Measurements from ENCODE around the gene LANCL2.
A peak's percentile ranks its signal among the peaks of the same experiment; 100 is the strongest.
"Not testable (repeated sequence)": the region's sequence is repeated elsewhere in the genome, so short reads cannot be mapped to it uniquely, and the experiment has no call there.

Gene LANCL2, protein sequence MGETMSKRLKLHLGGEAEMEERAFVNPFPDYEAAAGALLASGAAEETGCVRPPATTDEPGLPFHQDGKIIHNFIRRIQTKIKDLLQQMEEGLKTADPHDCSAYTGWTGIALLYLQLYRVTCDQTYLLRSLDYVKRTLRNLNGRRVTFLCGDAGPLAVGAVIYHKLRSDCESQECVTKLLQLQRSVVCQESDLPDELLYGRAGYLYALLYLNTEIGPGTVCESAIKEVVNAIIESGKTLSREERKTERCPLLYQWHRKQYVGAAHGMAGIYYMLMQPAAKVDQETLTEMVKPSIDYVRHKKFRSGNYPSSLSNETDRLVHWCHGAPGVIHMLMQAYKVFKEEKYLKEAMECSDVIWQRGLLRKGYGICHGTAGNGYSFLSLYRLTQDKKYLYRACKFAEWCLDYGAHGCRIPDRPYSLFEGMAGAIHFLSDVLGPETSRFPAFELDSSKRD

DNA sequence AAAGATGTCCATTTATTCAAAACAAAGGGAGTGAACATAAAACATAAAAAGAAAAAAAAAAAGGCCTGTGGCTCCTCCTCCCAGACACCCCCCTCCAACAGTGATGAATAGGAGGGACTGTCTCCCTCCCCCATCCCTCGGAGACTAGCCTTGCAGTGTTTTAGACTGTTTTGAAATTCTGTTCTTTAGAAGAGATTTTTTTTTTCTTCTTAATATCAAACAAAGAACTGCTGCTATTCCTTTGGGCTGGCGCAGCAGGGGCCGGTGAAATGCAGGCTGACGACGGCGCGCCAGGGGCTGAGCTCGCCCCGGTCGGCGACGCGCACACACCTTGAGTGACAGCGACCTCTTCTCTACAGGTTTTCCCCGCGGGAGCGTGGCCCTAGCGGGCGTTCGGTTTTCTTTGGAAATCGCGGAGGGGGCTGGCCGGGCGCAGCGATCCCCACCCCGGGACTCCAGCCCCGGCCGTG, at the start of gene LANCL2:
TSS of gene LANCL2 (plus strand) at position 133 of the 470 bp plus-strand sequence. CDS start 689 bp downstream, outside the sequence.
- DNase-seq, result peak; percentile 55 to 59

DNA sequence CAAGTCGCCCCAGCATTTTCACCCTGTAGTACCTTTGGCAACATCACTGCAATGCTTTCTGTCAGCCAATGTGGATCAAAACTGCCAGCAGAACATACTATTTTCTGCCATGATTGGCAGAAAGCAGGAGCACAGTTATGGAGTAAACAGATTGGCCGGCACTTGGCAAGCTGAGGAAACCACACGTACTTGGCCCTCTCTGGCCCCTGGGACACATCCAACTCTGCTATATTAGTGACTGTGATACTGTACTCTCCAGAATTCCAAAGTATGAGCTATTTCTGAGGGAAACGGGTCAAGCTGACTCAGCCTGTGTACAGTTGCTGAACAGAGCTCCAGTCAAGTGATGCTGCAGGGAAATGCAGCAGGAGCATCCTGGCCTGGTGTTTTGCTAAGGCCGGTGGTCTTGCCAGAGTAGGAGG, 39.8 kb upstream of the LANCL2 start:
- no peak for DNase-seq

DNA sequence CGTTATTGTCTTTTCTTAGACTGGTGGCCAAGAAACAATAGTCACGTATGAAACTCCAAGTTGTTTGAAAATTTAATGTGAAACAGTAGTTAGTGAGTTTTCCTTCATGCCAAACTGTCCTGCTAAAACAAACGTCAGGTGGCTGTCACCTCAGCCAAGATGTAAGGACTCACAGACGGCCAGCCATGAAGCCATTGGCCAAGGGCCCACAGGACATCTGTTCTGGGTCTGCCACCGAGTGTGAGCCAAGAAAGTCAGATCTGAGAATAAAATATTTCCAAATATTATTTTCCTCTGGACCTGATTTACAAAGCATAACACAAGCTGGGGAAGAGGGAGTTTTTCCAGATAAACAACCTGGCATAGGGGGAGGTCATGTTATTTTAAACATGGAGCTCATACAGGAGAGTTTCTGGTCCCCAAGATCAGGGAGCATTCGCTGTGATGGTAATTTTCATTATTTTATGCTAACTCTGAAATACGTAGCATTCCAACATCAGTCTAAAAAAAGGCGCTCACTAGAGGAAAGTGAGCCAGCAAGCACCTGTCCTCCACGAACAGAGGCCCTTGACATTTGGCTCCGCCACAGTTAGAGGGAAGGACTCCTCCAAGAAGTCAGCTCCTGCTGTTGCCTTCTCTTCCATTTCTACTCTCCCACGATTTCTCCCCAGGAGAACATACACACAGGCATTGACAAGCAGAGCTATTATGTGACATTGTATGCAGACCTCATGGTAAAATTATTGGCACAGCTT, 38.9 kb upstream of the LANCL2 start:
- DNase-seq, result no peak

DNA sequence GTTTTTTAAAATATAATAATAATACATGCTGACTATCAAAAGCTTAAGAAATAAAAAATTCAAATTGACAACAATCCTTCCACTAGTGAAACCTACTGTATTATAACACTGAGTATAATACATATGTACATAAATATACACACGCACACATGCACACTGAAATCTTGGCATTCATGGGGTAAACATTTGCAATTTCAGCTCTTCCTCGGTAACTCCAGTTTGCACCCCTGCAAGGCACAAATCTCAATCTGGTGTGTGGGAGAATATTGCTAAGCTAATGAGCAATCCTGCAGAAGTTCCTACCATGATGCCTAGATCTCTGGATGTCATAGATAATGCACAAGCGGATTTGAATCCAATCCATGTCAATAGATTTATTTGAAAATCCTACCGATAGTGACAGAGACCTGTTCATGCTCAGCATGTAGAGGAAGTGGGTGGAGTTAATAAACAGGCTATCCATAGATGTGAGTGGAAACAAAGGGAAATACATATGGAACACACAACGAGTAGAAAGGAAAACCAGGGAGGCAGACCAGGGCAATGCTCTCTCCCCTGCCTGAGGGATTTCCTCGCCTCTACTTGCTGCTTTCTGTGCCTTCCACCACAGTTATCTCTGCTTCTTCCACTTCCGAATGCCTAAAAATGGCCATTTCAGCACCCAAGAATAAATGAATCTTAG, 38.1 kb upstream of the LANCL2 start:
- DNase-seq, result no peak

DNA sequence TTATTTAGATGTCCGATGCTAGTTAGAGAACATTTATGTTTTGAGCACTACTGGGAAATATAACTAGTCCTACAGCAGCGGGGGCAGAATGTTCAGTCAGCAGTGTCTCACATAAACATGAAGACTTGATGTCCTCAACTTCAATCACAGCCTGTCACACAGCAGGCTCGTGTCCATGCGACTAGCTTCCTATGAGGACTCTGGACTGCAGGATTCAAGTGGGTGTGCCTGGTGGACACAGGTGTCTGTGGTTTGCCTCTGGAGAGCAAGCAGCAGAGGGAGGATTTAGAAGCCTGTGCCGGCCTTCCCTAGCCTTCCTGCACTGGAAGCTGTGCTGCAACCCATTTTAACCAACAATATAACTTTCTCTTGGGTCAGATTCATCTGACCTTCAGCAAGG, 30.0 kb upstream of the LANCL2 start:
- no peak for DNase-seq

DNA sequence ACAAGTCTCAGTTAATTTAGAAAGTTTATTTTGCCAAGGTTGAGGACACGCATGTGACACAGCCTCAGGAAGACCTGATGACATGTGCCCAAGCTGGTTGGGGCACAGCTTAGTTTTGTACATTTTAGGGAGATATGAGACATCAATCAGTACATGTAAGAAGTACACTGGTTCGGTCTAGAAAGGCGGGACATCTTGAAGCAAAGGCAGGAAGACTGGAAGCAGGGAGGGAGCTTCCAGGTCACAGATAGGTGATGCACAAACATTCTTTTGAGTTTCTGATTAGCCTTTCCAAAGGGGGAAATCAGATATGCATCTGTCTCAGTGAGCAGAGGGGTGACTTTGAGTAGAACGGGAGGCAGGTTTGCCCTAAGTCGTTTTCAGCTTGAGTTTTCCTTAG, 29.4 kb upstream of the LANCL2 start:
- DNase-seq, result no peak

DNA sequence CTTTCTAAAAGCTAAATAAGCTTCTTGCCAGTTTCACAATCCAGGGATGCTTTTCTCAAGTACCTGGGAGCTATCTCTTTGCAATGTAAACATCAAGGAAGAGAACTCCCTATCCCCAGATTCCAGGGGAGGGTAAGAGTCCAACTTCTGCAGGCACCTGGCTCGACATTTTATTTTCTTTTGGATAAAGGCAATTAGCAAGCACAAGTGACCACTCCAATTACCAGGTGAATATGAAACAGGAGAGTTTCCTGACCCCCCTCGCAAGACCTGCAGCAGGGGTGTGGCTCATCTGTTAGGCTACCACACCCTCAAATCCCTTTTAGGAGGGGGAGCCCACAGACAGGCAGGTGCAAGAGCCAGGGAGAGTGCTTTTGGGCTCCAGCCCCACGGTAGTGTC, 28.6 kb upstream of the LANCL2 start:
- no peak for DNase-seq

DNA sequence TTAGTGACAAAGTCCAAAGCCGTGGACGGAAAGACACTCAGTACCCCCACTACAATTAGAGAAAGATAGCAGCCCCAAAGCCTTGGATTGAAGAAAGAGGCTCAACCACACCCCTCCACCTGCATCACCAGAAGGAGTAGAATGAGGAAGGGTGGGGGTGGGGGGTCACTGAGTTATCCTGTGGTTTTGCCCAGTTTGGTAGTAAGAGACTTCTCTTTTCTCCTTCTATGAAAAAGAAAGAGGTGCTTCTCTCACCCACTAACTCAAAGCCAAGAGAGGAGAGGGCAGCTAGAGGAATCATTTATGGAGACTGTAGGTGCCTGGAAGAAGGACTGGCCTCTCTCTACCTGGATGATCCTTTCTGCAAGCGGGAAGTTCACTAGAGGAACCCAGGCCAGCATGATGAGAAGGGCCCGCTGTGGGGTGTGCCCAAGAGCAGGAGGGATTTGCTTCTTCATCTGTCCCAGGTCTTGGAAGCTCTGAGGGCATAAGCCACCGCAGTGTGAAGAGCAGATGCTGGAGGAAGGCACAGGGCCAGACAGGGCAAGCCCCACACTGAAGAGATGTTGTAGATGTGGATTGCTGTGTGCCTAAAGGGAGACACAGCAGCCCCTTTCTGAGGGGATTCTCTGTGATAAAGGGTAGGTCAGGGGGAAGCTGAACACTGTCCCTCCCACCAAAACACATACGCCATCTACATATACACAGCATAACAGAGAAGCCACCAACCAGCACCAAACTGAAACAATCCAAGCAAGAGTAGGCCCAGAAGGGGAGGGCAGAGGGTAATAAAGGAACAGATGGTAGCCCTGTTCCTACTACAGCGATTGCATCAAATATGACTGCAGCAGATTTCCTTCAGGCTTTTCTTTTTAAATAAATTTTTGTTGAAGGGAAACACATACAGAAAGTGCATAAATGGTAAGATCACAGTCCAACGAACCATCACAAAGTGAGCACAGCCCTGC, 25.8 kb upstream of the LANCL2 start:
- DNase-seq, result no peak

DNA sequence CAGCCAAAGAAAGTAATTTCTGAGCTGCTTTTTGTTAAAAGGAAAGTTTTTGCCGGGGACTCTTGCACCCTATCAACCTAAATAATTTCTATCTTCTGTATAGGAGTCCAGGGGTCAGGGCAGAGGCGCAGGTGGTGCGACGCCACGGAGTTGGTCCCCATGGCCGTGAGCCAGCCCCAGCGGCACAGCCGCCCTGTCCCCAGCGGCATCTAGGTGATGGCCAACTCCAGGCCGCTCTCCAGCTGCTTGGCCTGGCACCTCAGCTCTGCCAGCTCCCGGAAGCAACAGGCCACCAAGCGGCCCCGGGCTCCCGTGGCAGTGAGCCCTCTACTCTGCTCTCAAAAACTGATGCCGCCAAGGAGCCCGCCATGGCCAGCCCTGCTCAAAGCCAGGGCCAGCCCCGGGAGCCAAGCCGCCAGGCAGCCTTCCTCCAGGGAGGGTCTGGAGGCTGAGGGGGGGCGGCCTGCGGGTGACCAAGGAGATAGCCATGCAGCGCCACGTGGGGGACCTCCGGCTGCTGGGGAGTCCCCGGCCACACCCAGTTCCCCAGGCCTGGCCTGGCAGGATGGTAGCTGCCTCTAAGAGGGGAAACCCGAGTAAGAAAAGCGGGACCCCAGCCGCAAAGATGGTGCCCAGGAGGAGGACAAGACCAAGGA, 22.8 kb upstream of the LANCL2 start:
- DNase-seq, result no peak

DNA sequence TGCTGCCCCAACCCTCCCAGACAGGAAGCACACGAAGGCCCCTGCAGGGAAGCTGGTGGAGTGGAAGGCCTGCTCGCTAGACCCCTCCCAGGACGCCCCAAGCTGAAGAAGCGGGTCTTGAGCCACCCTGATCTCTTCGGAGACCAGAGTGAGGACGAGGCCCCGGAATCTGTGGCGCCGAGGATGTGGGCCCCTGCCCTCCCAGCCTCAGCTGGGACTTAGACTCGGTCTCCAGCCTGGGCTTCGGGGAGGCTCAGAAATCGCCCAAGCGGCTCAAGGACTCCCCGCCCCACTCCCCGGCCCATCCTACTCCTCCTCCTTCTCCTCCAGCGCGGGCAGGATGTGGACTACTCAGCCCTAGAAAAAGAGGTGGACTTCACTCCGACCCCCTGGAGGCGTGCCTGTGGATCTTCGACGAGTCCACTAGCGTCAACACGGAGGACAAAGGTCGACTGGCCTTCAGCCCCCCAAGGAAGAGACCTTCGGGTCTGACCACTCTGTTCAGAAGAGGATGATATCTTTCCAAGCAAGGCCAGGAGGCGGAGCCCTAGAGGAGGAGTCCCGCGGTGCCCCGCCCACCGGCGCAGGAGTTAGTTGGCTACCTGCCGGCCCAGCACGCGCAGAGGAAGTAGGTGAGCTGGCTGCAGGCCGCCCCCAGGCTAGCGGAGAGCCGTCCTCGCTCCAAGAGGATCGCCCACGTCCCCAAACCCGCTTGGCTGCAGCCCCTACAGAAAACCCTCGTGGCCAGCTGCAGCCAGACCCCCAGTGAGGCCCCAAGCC, 21.9 kb upstream of the LANCL2 start:
- DNase-seq, result no peak

DNA sequence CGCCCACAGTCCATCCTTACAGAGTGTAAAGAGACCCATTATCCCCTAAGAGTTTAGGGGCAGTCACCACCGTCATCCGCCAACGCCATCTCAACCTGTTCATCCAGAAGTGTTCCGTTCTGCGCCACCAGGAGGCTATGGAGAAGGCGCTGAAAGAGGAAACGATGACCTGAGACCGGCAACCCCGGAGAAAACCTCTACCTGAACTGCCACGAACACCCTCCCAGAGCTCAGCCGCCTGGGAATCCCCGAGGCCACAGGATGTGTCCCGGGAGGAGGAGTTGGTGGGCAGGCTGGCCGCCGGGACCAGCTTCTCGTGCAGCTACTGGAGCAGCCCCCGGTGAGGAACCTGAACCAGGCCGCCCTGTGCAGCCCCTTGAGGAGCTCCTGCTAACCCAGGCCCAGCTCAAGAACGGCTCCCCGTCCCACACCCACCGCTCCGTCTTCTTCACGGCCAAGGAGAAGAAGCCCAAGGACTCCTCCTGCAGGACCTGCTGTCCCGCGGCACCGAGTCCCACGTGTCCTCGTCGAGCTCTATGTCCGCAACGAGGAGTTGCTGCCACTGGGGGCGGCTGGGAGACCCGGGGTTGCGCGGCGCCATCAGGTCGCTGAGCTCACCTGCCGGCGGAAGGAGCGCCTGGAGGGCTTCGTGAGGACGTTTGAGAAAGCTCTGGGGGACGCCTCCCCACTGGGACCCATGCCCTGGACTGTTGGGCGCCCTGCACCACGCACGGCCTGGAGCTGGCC, 21.1 kb upstream of the LANCL2 start:
- DNase-seq, result no peak

DNA sequence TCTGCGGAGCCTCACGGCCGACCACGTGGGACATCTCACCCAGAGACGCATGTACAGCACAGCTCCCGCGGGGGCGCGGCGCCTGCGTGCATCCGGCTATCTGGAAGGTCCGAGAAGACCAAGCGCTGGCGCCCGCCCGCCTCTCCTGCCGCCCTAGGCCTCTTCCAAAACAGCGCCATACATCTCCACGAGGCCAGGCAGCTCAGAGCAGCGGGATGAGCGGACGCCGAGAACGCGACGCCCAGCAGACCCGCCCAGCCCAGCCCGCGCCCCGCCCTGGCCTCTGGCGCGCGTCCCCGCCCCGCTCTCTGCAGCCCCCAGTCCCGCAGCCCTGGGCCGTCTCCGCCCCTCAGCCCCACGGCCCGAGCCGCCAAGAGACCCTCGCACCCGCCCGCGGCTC, 20.3 kb upstream of the LANCL2 start:
- no peak for DNase-seq

DNA sequence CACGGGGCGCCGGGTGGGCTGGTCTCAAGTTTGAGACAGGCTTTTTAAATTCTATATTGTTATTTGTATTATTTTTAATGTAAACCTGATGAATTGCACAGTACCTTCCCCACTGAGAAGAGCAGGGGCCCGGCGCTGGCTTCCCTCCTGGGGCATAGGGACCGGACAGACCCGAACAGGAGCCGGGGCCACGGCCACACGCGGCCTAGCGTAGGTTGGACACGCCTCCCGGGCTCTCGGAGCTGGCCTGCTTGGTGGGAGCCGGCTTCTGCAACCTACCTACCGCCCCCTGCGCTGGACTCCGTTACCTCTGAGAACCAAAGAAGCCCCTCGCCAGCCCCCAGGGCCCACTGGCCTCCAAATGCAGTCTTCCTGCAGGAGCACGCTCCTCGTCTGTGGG, 19.8 kb upstream of the LANCL2 start:
- DNase-seq, result no peak

DNA sequence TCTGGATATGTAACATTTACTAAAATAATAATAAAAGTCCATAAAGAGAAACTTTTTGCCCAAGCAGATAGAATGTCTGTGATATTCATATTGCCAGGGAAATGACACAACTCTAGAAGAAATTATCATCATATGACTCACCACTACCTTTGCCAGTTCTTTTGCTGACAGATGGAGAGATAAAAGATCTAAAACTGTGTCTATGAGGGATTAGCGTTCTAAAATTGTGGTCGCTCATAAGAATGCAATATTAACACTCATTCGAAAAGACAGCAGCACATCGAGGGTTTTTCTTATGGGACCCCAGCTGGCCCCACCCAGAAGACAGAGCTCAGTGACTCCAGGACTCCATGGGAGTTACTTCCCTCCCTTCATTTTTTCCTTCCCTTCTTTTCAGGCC, 16.6 kb upstream of the LANCL2 start:
- no peak for DNase-seq

DNA sequence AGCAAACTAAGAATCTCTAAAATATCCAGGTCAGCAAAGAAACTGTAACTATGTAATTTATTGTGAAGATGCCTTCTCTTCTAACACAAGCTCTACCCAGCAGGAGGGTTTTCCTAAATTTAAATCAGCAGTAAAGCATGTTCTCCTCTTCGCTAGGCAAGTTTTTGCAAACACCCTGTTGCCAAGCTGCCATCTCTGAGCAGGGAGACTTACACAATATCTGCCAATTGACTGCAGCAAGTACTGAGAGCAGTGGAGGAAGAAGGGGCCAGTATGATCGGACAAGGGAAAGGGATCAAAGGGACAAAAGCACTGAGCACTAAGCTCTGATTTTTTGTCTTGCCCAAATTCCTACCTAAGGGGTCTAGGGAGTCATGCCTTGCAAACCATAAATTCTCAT, 16.0 kb upstream of the LANCL2 start:
- no peak for DNase-seq

DNA sequence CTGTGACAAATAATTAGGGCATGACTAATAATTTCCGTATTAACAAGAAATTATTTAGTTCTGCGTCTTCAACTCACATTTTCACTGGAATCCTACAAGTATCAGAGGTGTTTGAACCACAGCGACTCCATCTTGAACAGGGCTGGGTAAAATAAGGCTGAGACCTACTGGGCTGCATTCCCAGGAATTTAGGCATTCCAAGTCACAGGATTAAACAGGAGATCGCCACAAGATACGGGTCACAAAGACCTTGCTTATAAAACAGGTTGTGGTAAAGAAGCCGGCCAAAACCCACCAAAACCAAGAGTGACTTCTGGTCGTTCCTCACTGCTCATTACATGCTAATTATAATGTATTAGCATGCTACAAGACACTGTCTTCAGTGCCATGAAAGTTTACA, 14.9 kb upstream of the LANCL2 start:
- no peak for DNase-seq

DNA sequence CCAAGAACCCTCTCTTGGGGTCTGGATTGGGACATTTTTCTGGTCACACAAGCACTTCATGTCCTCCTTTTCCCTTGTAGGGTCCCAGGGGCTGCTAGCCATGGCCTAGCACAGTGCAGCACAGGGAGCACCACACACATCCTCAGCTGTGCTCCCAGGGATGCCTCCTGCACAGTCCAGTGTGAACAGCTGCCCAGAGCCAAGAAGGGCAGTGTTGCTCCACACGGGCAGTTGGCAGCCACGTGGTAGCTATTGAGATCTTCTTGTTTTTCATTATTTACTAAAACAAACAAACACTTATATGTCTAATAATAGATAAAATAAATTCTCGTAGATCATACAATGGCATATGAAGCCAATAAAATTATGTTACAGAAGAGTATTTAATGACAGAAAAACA, 13.9 kb upstream of the LANCL2 start:
- DNase-seq, result no peak

DNA sequence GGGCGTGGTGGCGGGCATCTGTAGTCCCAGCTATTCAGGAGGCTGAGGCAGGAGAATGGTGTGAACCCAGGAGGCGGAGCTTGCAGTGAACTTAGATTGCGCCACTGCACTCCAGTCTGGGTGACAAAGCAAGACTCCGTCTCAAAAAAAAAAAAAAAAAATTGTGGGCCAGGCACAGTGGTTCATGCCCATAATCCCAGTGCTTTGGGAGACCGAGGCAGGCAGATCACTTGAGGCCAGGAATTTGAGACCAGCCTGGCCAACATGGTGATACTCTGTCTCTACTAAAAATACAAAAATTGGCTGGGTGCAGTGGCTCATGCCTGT, 12.2 kb upstream of the LANCL2 start:
- DNase-seq, result not testable (repeated sequence)

DNA sequence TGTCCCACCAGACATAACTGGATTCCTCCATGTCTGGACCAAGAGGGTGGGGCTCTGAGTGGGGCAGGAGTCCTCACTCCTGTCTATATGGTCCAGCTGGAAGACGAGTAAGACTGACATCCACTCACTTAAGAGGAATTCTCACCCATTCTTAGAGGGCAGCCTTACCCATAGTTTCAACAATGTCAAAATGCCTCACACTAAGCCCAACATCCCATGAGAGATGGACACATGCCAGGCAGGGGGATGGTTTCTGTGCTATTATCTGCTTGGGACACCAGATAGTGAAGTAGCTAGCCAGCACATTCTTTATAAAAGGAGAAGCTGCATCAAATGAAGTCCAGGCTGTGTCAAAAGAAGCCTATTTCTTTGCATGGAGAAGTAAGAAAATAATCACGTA, 4.7 kb upstream of the LANCL2 start:
- no peak for DNase-seq

DNA sequence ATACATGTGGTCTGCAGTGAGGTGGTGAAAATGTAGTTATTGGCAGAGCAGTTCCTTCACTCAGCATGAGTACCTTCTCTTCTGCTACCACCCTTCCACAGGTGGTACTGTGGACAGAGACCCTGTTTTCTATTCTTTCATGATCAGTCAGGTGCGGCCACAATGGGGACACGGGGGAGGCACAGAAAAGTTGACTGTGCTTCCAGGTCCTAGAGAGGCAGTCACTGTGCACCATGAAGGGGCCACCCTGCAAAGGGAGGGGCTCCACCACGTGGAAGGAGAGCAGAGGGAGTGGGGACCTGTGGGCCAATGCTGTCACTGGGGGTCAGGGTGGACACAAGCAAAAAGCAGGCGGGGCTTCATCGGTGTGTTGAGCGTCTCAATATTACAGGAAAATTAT, 3.6 kb upstream of the LANCL2 start:
- no peak for DNase-seq
